Measurements from ENCODE around the gene CORO1C.

Gene CORO1C

DNA sequence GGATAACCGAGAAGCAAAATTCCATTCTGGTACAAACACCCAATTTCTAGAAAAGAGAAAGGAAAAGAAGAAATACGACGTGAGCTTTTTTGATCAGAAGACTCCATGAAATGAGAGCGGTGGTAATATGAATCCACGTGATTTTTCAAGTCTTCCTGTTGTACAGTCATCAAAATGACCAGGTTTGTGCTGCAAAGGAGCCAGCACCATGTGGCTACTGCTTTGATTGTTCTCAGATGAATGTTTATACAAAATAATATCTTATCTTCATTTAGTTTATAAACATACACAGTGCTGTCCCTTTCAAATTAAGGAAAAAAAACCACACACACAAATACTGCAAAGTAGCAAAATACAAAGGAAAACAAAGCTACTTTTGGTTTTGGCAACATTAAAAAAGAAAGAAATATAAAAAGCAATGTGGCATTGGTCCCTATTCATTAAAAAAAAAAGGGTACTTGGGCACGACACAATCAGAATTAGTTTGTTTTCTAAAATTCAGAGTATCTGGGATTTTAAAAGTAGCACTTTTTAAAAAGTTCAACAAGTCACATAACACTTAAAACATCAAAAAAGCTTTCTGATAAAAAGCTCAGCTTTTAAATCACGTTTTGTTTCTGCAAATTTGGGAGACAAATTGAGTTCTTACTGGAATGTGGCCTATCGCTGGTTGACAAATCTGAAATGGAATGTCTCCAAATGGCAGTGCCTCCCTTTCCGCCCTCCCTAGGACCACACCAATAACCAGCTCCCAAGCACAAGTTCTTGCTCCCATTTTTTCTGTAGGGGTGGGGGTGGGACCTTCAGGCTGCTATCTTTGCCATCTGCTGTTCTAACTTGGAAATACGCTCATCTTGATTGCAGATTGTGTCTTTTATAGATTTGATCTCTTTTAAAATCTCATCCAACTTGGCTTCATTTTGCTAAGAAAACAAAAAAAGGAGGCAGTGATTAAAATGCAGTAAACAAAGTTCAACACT lies 84.4 kb downstream of the CORO1C start:
- DNase-seq: no peak

DNA sequence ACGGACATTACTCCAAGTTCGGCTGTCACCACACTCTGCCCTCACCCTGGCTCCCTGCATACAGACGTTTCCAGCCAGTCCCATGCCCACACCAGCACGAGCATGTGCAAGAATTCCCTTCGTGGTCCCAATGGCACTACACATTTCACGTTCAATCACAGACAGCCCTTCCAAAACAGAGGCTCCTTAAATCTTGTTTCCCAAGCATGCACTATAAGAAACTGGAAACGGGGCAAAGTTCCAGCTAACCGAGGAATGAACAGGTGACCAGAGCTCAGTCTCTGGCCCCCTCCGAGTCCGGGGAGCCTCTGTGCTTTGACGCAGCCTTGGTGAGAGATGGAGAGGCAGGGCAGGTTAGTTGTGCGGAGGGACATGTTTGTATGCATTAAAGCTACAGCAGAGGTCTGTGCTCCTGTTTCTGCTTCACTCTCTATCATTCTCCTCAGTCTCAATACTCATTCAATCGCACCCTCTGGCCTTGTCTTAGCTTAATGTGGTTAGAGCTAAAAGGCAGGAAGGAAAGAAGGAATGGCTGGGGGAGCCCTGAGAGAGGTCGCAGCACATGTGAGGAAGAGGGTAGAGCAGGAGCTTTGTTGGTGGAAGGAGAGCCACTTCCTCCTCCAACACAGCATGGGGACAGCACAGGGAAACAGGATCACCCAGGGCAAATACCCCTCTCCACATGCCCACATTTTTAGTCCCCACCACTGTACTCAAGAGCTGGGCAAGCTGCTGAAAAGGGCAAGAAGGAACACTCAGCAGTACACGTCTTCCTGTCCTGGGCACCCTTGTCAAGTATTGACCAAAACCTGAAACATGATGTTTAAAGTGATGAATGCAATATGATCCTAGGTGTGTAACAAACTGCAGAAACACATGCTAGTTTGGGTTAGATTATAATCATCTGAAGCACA lies 85.4 kb downstream of the CORO1C start:
- no peak for DNase-seq

GRCh38 chr12:108644811-108645120 lies 86.6 kb downstream of the CORO1C start:
- DNase-seq: no peak

DNA sequence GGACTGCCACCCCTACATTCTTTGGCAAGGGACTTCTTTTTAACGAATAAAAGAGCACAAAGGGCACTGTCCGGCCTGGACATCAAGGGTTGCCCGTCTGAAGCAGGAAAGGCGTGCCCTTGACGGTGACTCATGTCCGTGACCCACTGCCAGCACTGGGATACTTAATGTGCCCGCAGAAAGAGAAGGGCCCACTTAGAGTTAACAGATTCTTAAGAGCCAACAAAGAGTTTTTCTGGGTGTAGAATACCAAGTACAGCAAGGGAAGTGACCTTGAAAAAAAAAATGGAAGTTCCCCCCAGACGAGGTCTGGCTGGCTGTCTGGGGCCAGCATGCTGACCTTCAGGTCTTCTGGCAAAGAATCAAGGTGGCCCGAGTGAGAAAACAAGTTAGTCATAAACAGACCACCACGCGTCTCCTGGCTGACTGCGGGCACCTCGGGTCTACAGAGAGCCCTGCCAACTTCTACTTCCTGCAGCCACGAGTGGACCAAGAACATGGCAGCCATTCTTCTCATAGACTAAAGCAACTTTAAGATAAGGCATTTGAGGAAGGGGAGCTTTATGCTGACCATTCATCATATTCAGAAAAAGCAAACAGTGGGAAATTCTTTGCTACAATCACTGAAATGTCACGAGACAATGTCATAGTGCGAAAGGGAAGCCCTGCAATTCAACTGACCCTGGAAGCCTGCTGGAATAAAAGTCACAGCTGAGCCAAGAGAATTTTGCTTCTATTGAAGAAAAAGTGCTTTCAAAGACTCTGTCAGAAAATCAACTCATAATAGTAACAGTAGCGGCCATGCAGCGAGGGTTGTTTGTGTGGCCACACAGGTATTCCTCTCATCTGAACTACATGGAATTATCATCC lies 87.1 kb downstream of the CORO1C start:
- no peak for DNase-seq

GRCh38 chr12:108642899-108643654 lies 88.2 kb downstream of the CORO1C start:
- no peak for DNase-seq

- DNase-seq: no peak
Measured at GRCh38 chr12:108642269-108642870, 88.9 kb downstream of the CORO1C start.

GRCh38 chr12:108641446-108642268 lies 89.7 kb downstream of the CORO1C start:
- DNase-seq: no peak

- no peak for DNase-seq
Measured at GRCh38 chr12:108640802-108641445, 90.4 kb downstream of the CORO1C start.

DNA sequence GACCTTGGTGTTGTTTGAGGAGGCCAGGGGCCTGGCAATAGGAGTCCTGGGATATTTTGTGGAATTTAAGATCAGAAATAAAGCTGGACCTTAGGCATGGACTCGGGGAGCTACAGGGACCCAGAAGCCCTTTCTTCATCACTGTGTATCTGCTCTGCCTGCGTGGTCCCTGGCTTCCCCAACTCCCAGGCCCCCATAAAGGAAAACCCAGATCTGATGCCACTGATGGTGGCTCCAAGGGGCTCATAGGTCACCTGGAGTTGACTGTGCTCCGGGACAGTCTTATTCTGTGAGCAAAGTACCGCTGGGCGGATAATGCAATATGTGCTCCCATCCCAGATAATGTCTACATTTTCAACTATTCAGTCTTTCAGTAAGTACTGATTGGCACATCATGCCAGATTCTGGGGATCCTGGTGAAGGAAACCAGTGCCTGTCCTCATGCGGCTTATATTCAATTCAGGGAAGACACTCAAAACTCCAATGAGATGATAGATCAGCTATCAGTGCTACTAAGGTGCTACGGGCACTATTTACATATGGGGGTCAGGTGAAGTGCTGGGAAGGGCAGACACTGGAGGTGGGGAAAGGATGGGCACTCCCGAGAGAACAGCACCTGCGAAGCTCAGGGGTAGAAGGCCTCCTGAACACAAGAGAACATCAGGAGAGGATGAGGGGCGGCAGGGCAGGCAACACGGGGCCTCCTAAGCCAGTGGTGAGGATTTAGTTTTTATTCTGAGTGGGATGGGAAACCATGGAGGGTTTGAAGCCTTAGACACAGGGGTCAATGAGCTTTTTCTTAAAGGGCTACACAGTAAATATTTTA lies 92.1 kb downstream of the CORO1C start:
- DNase-seq: no peak

- no peak for DNase-seq
Measured at GRCh38 chr12:108638141-108638827, 93.0 kb downstream of the CORO1C start.

DNA sequence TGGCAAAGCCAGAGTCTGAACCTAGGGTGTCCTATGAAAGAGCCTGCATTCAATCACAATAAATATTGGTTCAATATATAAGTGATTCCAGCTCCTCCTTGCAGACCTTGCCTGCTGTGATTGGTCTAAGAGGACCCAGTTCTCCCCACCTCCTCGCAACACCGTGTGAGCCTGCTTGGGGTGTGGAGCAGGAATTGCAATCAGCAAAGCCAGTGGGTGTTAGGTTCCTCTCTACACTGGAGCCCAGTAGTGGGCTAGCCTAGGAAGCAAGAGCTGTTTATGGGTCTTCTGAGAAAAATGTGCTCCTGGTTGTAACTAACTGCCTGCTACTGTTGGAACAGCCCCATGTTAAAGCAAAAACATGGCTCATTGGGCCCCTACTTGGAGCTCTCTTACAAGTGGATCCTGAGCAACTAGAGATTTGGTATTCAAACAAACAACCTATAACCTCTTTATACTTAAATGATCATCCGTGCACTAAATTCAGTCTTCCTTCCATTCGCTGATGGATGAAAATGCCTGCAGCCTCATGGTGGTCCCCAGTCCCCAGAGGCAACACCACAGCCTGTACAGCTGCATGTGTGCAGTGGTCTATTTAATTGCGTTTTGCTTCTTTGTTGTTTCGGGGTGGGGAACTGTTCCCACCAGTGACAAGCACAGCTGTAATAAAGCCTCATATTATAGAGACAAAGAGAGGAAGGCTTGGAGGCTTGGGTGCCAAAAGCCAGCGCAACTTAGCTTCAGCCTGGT lies 93.9 kb downstream of the CORO1C start:
- no peak for DNase-seq

GRCh38 chr12:108635997-108636808 lies 95.1 kb downstream of the CORO1C start:
- no peak for DNase-seq

DNA sequence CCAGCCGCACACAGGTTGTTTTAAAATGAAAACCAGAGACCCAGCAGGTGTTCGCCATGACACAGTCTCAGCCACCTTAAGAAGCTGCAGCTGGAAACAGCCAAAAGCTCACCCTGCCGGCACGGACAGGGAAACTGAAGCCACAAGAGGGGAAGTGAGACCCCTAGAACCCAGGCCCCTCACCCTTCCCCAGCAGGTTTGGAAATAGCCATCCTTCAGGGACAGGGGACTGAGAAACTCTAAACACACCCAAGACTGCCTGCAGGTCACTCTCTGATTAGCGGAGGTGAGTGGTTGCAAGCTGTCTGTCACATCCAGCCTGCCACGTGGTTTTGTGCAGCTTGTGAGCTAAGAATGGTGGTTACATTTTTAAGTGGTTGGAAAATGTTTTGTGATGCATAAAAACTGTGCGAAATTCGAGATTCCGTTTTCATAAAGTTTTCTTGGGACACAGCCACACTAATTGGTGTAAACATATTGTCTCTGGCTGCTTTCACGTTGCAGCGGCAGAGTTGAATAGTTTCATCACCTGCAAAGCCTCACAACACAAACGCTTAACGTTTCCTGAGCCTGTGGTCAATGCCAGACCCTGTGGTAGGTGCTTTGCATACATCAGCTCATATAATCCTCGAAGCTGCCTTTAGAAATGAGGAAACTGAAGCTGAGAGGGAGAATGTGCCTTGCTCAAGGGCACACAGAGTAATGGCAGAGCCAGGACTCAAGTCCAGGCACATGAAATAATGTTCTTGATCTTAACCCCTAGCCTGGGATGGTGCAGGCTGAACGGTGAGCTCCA lies 95.9 kb downstream of the CORO1C start:
- peak; percentile 68 for DNase-seq

- peak; percentile 74 for DNase-seq
Measured at GRCh38 chr12:108634341-108634751, 97.0 kb downstream of the CORO1C start.

DNA sequence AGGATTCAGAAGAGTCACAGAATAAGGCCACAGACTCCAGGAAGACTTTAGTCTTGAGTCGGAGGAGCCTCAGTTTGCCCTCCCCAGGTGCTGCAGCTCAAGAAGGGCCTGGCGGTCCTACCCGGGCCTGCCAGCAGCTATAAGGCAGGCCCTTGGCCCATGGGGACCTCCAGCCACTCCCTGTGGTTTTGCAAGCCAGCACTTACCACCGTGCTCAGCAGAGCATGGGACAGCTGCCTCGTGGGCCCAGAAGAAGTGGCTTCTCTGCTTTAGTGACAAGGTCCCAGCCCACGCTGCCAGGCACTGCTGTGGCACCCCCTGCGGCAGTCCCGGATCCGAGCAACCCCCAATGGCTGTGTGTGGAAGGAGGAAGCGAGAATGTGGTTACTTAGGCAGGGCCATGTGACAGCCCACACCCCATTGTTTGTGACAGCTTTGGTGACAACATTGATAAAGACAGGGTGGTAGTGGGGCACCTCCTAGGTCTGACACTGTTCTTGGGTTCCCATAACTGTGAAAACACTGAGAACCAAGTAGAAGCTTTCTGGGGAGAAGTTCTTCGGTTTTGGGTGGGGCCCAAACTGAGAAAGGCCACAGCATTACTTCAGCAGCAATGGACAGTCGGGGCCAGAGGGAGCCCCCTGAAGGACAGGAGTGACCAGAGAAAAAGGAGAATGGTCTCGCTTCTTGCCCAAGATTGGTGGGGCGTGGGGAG lies 97.6 kb downstream of the CORO1C start, which contains the start of gene SELPLG:
TSS of gene SELPLG (minus strand) at position 361 of the 715 bp plus-strand sequence. CDS start 9,587 bp downstream, outside the sequence.
- peak; percentile 89 for DNase-seq

Data from stimulated activated CD8-positive, alpha-beta memory T cell treated with anti-CD3 and anti-CD28 coated beads, Interleukin-4, amount 100 ng/mL, for 48 hours (primary cell).